BE2C (cell line): ENCODE results near the gene HLA-DMA.

ENCODE experiments used
- DNase-seq: peaks from one replicate; pipeline ENCODE4 v3.0.0-alpha.2; 2020
- H3K27me3 ChIP-seq: fragments of 250-450 bp; sonication (Bioruptor Pico); 2 replicates; pipeline ENCODE4 v1.5.1; 2020; ENCODE audit warnings: mild to moderate bottlenecking
- H3K36me3 ChIP-seq: fragments of 250-450 bp; sonication (Bioruptor Pico); 2 replicates; pipeline ENCODE4 v1.5.1; 2020; ENCODE audit warnings: mild to moderate bottlenecking
- H3K4me1 ChIP-seq: fragments of 250-450 bp; sonication (Bioruptor Pico); 2 replicates; pipeline ENCODE4 v1.5.1; 2020
- H3K4me3 ChIP-seq: 2 replicates; pipeline ENCODE4 v1.5.1; 2011; ENCODE audit warnings: low read depth, low read length
- H3K9me3 ChIP-seq: fragments of 250-450 bp; sonication (Bioruptor Pico); 2 replicates; pipeline ENCODE4 v1.5.1; 2020
- CTCF ChIP-seq: IDR thresholded peaks from 2 replicates; pipeline ENCODE4 v1.5.1; 2012; ENCODE audit warnings: mild to moderate bottlenecking, low read depth, low read length

Gene HLA-DMA

GRCh38 chr6:32991972-32992371, 39.1 kb upstream of the HLA-DMA start:
- H3K4me1 ChIP-seq, result no peaks in the 10 kb centered on the region
- peaks cover 6% of the 10 kb centered on the region for H3K27me3 ChIP-seq
- no peaks in the 10 kb centered on the region for H3K9me3 ChIP-seq
- H3K4me3 ChIP-seq, result no peak overlapping the region
- no peaks in the 10 kb centered on the region for H3K36me3 ChIP-seq
- no peak for DNase-seq
- TF ChIP-seq CTCF, result no peak

GRCh38 chr6:32989368-32989767, 36.5 kb upstream of the HLA-DMA start:
- no peak for DNase-seq
- Histone ChIP-seq H3K27me3 (peaks cover 3% of the 10 kb centered on the region), H3K36me3 (no peaks in the 10 kb centered on the region), H3K4me1 (no peaks in the 10 kb centered on the region), H3K9me3 (no peaks in the 10 kb centered on the region), H3K4me3 (no peak overlapping the region)
- no peak for TF ChIP-seq CTCF

- H3K27me3 ChIP-seq, result peaks cover 3% of the 10 kb centered on the region; the same call in 1 of the 2 replicates
- peaks cover 26% of the 10 kb centered on the region for H3K36me3 ChIP-seq
- H3K9me3 ChIP-seq, result no peaks in the 10 kb centered on the region
- H3K4me1 ChIP-seq, result no peaks in the 10 kb centered on the region
- no peak overlapping the region for H3K4me3 ChIP-seq
- DNase-seq, result peak; percentile 90
- TF ChIP-seq CTCF, result peak; percentile 91
Measured at GRCh38 chr6:32984622-32985389, 31.9 kb upstream of the HLA-DMA start.

- DNase-seq, result no peak
- H3K4me1 ChIP-seq, result no peaks in the 10 kb centered on the region
- no peaks in the 10 kb centered on the region for H3K9me3 ChIP-seq
- peaks cover 33% of the 10 kb centered on the region for H3K36me3 ChIP-seq
- H3K27me3 ChIP-seq, result no peaks in the 10 kb centered on the region
- TF ChIP-seq CTCF, result no peak
- H3K4me3 ChIP-seq, result no peak overlapping the region
Measured at GRCh38 chr6:32983964-32984621, 31.2 kb upstream of the HLA-DMA start.

- Histone ChIP-seq H3K9me3 (no peaks in the 10 kb centered on the region), H3K27me3 (no peaks in the 10 kb centered on the region), H3K4me3 (no peak overlapping the region), H3K4me1 (no peaks in the 10 kb centered on the region), H3K36me3 (peaks cover 39% of the 10 kb centered on the region)
- no peak for DNase-seq
- no peak for TF ChIP-seq CTCF
Measured at GRCh38 chr6:32983493-32983848, 30.6 kb upstream of the HLA-DMA start.
